ENCODE data around the gene SMARCB1.

GRCh38 chr22:23744001-23744400, 42.8 kb upstream of the SMARCB1 start:
- TF ChIP-seq, protein P1, sequence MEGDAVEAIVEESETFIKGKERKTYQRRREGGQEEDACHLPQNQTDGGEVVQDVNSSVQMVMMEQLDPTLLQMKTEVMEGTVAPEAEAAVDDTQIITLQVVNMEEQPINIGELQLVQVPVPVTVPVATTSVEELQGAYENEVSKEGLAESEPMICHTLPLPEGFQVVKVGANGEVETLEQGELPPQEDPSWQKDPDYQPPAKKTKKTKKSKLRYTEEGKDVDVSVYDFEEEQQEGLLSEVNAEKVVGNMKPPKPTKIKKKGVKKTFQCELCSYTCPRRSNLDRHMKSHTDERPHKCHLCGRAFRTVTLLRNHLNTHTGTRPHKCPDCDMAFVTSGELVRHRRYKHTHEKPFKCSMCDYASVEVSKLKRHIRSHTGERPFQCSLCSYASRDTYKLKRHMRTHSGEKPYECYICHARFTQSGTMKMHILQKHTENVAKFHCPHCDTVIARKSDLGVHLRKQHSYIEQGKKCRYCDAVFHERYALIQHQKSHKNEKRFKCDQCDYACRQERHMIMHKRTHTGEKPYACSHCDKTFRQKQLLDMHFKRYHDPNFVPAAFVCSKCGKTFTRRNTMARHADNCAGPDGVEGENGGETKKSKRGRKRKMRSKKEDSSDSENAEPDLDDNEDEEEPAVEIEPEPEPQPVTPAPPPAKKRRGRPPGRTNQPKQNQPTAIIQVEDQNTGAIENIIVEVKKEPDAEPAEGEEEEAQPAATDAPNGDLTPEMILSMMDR (IDR thresholded peaks at IDR 0.05): no peak
- TF ChIP-seq ZFX (IDR thresholded peaks at IDR 0.05; ENCODE audit: borderline replicate concordance): no peak
